Endothelial cell of umbilical vein (primary cell): ENCODE measurements around the gene IL1R2. TPM values are rescaled to one million over a fixed set of nuclear protein-coding genes. Genes with fewer than 3 reads are reported as not detected.

Source experiments
- BruUV-seq: library from RNA; stranded (reverse); fragments of 400-500 nt; replicated peaks from 2 replicates; lab custom pipeline; 2021; lab: Mats Ljungman, UMichigan
- CTCF ChIA-PET: fragments of 300-600, 350-600 bp; sonication (Branson Sonifier 250); formaldehyde crosslinking; loops from one replicate; lab custom pipeline; 2021; ENCODE audit warnings: antibody characterized with exemption, inconsistent platforms; lab: Charles Lee
- POLR2A ChIA-PET: fragments of 300-600, 350-600 bp; sonication (Branson Sonifier 250); formaldehyde crosslinking; loops from one replicate; lab custom pipeline; 2021; ENCODE audit warnings: antibody characterized with exemption, inconsistent platforms; lab: Charles Lee
- DNase-seq: peaks from one replicate; pipeline ENCODE4 v3.0.0-alpha.2; 2011; ENCODE audit warnings: low read depth, low spot score
- FAIRE-seq: peaks from 2 replicates; lab custom pipeline; 2011; peaks lifted over from hg19 to GRCh38; lab: Jason Lieb, UNC
- H2AFZ ChIP-seq: 2 replicates; pipeline ENCODE4 v1.6.0; 2012; ENCODE audit warnings: low read depth, low read length, control low read depth, inconsistent platforms
- H3K27ac ChIP-seq: 2 replicates; pipeline ENCODE4 v1.5.1; 2011; ENCODE audit warnings: low read depth, mild to moderate bottlenecking, control low read depth, low read length, moderate library complexity; ENCODE audit not compliant: insufficient read depth
- H3K27me3 ChIP-seq, 2 experiments: 2 replicates each; pipeline versions ENCODE4 v1.6.0 to v1.6.1; 2011; ENCODE audit warnings: low read length in 2 of 2, mixed read lengths in 1 of 2; ENCODE audit not compliant: control insufficient read depth in 2 of 2, insufficient read depth in 2 of 2
- H3K36me3 ChIP-seq, 2 experiments: 2 replicates in 1 of 2; 3 replicates in 1 of 2; pipeline ENCODE4 v1.5.1; 2011; ENCODE audit warnings: low read length in 2 of 2, mild to moderate bottlenecking in 1 of 2, moderate library complexity in 1 of 2; ENCODE audit not compliant: control insufficient read depth in 2 of 2, insufficient read depth in 2 of 2; ENCODE audit errors: extremely low read depth in 1 of 2
- H3K4me1 ChIP-seq: 3 replicates; pipeline ENCODE4 v1.5.1; 2011; ENCODE audit warnings: mild to moderate bottlenecking, low read length; ENCODE audit not compliant: control insufficient read depth, insufficient read depth; ENCODE audit errors: extremely low read depth
- H3K4me2 ChIP-seq: 2 replicates; pipeline ENCODE4 v1.6.1; 2011; ENCODE audit warnings: low read length, control low read depth, mixed read lengths; ENCODE audit not compliant: insufficient read depth
- H3K4me3 ChIP-seq, 3 experiments: fragments of 200-600 bp in 1 of 3; sonication (generic), shearing (Covaris generic) in 1 of 3; replicated peaks in 1 of 3; 2 replicates each; pipeline ENCODE4 v1.5.1; 2011 to 2016; ENCODE audit warnings: control low read depth in 3 of 3, low read length in 3 of 3, mild to moderate bottlenecking in 2 of 3, inconsistent platforms in 1 of 3, low read depth in 1 of 3, moderate library complexity in 1 of 3; ENCODE audit not compliant: insufficient read depth in 1 of 3
- H3K79me2 ChIP-seq: 2 replicates; pipeline ENCODE4 v1.6.0; 2012; ENCODE audit warnings: low read length, inconsistent platforms; ENCODE audit not compliant: control insufficient read depth, insufficient read depth
- H3K9ac ChIP-seq: replicated peaks from 2 replicates; pipeline ENCODE3; 2011; ENCODE audit warnings: low read length, control low read depth; ENCODE audit not compliant: insufficient read depth; ENCODE audit errors: extremely low read depth
- H3K9me1 ChIP-seq: replicated peaks from 3 replicates; pipeline ENCODE4 v1.6.0; 2011; ENCODE audit warnings: mild to moderate bottlenecking, low read length; ENCODE audit not compliant: control insufficient read depth, insufficient read depth; ENCODE audit errors: extremely low read depth
- H3K9me3 ChIP-seq: replicated peaks from 2 replicates; pipeline ENCODE4 v1.5.1; 2012; ENCODE audit warnings: low read length, inconsistent platforms; ENCODE audit not compliant: control insufficient read depth, insufficient read depth
- H4K20me1 ChIP-seq: replicated peaks from 2 replicates; pipeline ENCODE3; 2011; ENCODE audit warnings: mild to moderate bottlenecking, low read length; ENCODE audit not compliant: control insufficient read depth, insufficient read depth; ENCODE audit errors: extremely low read depth
- EZH2 ChIP-seq: IDR thresholded peaks from 2 replicates; pipeline ENCODE4 v1.6.1; 2012; ENCODE audit warnings: borderline replicate concordance, low read depth, mild to moderate bottlenecking, moderate library complexity, low read length, inconsistent platforms; ENCODE audit not compliant: severe bottlenecking
- FOS ChIP-seq: IDR thresholded peaks from 2 replicates; pipeline ENCODE4 v1.6.1; 2011; ENCODE audit warnings: mild to moderate bottlenecking, low read length, moderate library complexity, borderline replicate concordance; ENCODE audit not compliant: insufficient read depth
- GATA2 ChIP-seq: IDR thresholded peaks from 2 replicates; pipeline ENCODE4 v1.7.0; 2011; ENCODE audit warnings: low read depth, mild to moderate bottlenecking, moderate library complexity, mixed read lengths, low read length; ENCODE audit not compliant: insufficient read length, insufficient read depth
- MAX ChIP-seq: IDR thresholded peaks from 2 replicates; pipeline ENCODE4 v1.6.1; 2011; ENCODE audit not compliant: insufficient read depth, insufficient read length
- MYC ChIP-seq: IDR thresholded peaks from one replicate; pipeline ENCODE4 v1.6.1; 2011; ENCODE audit warnings: mild to moderate bottlenecking, low read depth, low read length
- POLR2A ChIP-seq: IDR thresholded peaks from 2 replicates; pipeline ENCODE4 v1.6.1; 2012; ENCODE audit warnings: low read depth, mild to moderate bottlenecking, control low read depth, low read length
- dilution Hi-C: fragments of 300-500 bp; cut with MboI; formaldehyde crosslinking; loops from one replicate; pipeline ENCODE4 v1.15.0; 2019; ENCODE audit warnings: low sequenced_read_pairs; ENCODE audit not compliant: extremely low pct_ligation_motif_present
- intact Hi-C: fragments of 100-400 bp; cut with micrococcal nuclease; formaldehyde crosslinking; loops from one replicate; pipeline ENCODE4 v1.10.0; 2022
- polyA plus RNA-seq, 4 experiments: library from polyadenylated mRNA; depleted of rRNA in 3 of 4; stranded (reverse) in 3 of 4; unstranded in 1 of 4; fragments of >200 nt; gene quantifications; 2 replicates each; pipeline versions ENCODE4 v1.2.1 to v1.2.3, GENCODE V29; 2011 to 2012; ENCODE audit warnings: missing spikeins in 1 of 4
- total RNA-seq: library from RNA; stranded (reverse); gene quantifications from 2 replicates; pipeline ENCODE4 v1.2.3, GENCODE V29; 2021
- TF ChIP-seq, protein P1 (sequence below), 2 donors: IDR thresholded peaks; 1 replicate in 1 of 2; 2 replicates in 1 of 2; pipeline ENCODE4 v1.5.1; 2011; ENCODE audit warnings: low read length in 2 of 2, mild to moderate bottlenecking in 2 of 2, moderate library complexity in 2 of 2, control low read depth in 1 of 2, inconsistent platforms in 1 of 2, low read depth in 1 of 2; ENCODE audit not compliant: insufficient read depth in 1 of 2; ENCODE audit errors: extremely low read depth in 1 of 2

The IL1R2 gene
- total and polyA plus RNA-seq, 2 donors (not counting 3 experiments of a cell fraction or from before 2014, with no cell fraction given) = not detected

DNA sequence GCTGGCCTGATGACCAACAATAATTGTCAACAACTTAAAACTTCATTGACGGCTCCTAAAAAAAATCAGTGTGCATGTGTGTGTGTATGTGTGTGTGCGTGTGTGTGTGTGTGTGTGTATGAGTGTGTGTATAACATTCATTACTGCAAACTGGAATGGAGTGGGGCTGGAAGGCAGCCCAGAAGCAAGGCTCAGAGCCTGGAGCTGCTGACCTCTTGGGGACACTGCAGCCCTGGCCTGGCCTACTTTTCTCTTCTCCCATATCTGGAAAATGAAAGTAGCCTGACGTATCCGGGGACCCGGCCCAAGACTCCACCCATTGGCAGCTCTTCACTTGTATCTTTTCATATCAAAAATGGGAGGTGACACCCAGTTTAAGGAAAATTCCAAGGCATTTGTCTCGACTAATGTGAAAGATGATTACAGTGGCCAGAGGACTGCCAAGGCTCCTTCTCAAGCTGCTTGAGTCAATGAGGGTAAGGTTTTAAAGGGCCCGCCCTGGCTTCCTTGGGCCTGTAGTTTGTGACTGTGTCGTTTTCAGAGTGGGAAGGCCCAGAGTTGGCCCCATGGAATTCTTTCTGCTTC is 78.4 kb downstream of the IL1R2 start:
- DNase-seq = no peak
- H3K79me2 ChIP-seq = no peaks in the 10 kb centered on the region
- H3K27me3 ChIP-seq = no peaks in the 10 kb centered on the region
- ChIA-PET POLR2A (no interaction called here), CTCF (interaction anchor here (1.2 to 1.4 kb wide), 2 partner anchors 19 to 50 kb away, joined by 3 read pairs; no protein-coding TSS in a partner anchor)
- no peak for FAIRE-seq
- H2AFZ ChIP-seq = peak overlapping the region; percentile 31
- H3K9me3 ChIP-seq = no peaks in the 10 kb centered on the region
- H3K27ac ChIP-seq = no peak overlapping the region
- H3K4me2 ChIP-seq = no peak overlapping the region
- H3K4me1 ChIP-seq = no peaks in the 10 kb centered on the region
- intact Hi-C loops = no loop called here
- no TSS peak for BruUV-seq
- H3K9ac ChIP-seq = no peak overlapping the region
- dilution Hi-C loops = no loop called here
- H4K20me1 ChIP-seq = no peaks in the 10 kb centered on the region
- no peaks in the 10 kb centered on the region for H3K36me3 ChIP-seq
- H3K4me3 ChIP-seq = no peak overlapping the region
- TF ChIP-seq FOS = no peak
- no peak for TF ChIP-seq POLR2A
- TF ChIP-seq EZH2 = no peak
- TF ChIP-seq MYC = no peak
- TF ChIP-seq MAX = no peak
- TF ChIP-seq GATA2 = no peak
- TF ChIP-seq, protein P1, sequence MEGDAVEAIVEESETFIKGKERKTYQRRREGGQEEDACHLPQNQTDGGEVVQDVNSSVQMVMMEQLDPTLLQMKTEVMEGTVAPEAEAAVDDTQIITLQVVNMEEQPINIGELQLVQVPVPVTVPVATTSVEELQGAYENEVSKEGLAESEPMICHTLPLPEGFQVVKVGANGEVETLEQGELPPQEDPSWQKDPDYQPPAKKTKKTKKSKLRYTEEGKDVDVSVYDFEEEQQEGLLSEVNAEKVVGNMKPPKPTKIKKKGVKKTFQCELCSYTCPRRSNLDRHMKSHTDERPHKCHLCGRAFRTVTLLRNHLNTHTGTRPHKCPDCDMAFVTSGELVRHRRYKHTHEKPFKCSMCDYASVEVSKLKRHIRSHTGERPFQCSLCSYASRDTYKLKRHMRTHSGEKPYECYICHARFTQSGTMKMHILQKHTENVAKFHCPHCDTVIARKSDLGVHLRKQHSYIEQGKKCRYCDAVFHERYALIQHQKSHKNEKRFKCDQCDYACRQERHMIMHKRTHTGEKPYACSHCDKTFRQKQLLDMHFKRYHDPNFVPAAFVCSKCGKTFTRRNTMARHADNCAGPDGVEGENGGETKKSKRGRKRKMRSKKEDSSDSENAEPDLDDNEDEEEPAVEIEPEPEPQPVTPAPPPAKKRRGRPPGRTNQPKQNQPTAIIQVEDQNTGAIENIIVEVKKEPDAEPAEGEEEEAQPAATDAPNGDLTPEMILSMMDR (IDR thresholded peaks at IDR 0.05; ENCODE audit: extremely low read depth in 1 of 2, insufficient read depth in 1 of 2, low read depth in 1 of 2, low read length in 2 of 2) = no peak
- no peaks in the 10 kb centered on the region for H3K9me1 ChIP-seq
